Measurements from ENCODE around the gene QRSL1. TPM values are rescaled to one million over a fixed set of nuclear protein-coding genes. Genes with fewer than 3 reads are reported as not detected.

QRSL1 gene
- total RNA-seq, 1 donor from 2014 or later, result 9.7 TPM

GRCh38 chr6:106714281-106714680 lies 84.9 kb downstream of the QRSL1 start:
- Mint-ChIP-seq H3K27me3 (ENCODE audit: low read depth) (peaks cover 20% of the 10 kb centered on the region), H3K4me1 (ENCODE audit: low read depth) (no peaks in the 10 kb centered on the region), H3K36me3 (ENCODE audit: low read depth) (no peaks in the 10 kb centered on the region), H3K4me3 (ENCODE audit: unreplicated experiment) (no peak overlapping the region), H3K27ac (ENCODE audit: unreplicated experiment) (no peak overlapping the region), H3K9me3 (ENCODE audit: low read depth) (no peaks in the 10 kb centered on the region)
- TF ChIP-seq CTCF (IDR thresholded peaks at IDR 0.05), result no peak
- no peak for DNase-seq (ENCODE audit: low spot score)

- no peak overlapping the region for H3K27ac Mint-ChIP-seq (ENCODE audit: unreplicated experiment)
These were observed 86.5 kb downstream of the QRSL1 start for GRCh38 chr6:106715922-106716321.

GRCh38 chr6:106716966-106717365 lies 87.6 kb downstream of the QRSL1 start:
- no peak for TF ChIP-seq CTCF (IDR thresholded peaks at IDR 0.05)

More at GRCh38 chr6:106715922-106716321, 86.5 kb downstream of the QRSL1 start:
- H3K36me3 Mint-ChIP-seq (ENCODE audit: low read depth), result no peaks in the 10 kb centered on the region
- H3K4me1 Mint-ChIP-seq (ENCODE audit: low read depth), result no peaks in the 10 kb centered on the region
- peaks cover 20% of the 10 kb centered on the region for H3K27me3 Mint-ChIP-seq (ENCODE audit: low read depth)
- H3K9me3 Mint-ChIP-seq (ENCODE audit: low read depth), result no peaks in the 10 kb centered on the region
- DNase-seq (ENCODE audit: low spot score), result no peak
- H3K4me3 Mint-ChIP-seq (ENCODE audit: unreplicated experiment), result no peak overlapping the region
- TF ChIP-seq CTCF (IDR thresholded peaks at IDR 0.05), result no peak

More at GRCh38 chr6:106716966-106717365, 87.6 kb downstream of the QRSL1 start:
- H3K27ac Mint-ChIP-seq (ENCODE audit: unreplicated experiment), result no peak overlapping the region
- H3K27me3 Mint-ChIP-seq (ENCODE audit: low read depth), result peaks cover 15% of the 10 kb centered on the region
- H3K36me3 Mint-ChIP-seq (ENCODE audit: low read depth), result no peaks in the 10 kb centered on the region
- no peaks in the 10 kb centered on the region for H3K9me3 Mint-ChIP-seq (ENCODE audit: low read depth)
- DNase-seq (ENCODE audit: low spot score), result no peak
- no peak overlapping the region for H3K4me3 Mint-ChIP-seq (ENCODE audit: unreplicated experiment)
- H3K4me1 Mint-ChIP-seq (ENCODE audit: low read depth), result no peaks in the 10 kb centered on the region

Other genes starting within 250 kb of the QRSL1 start
- 3.5 to 6.0 TPM (median 3.7 TPM) in 3 replicates for gene RTN4IP1, start 80 bp upstream of the QRSL1 start, total RNA-seq